IPS-NIHi11 (cell line): ENCODE data around the gene TNC.

ENCODE experiments used
- DNase-seq: peaks from one replicate; pipeline ENCODE4 v3.0.0; 2012; ENCODE audit warnings: mixed read lengths, low spot score

Gene TNC

DNA sequence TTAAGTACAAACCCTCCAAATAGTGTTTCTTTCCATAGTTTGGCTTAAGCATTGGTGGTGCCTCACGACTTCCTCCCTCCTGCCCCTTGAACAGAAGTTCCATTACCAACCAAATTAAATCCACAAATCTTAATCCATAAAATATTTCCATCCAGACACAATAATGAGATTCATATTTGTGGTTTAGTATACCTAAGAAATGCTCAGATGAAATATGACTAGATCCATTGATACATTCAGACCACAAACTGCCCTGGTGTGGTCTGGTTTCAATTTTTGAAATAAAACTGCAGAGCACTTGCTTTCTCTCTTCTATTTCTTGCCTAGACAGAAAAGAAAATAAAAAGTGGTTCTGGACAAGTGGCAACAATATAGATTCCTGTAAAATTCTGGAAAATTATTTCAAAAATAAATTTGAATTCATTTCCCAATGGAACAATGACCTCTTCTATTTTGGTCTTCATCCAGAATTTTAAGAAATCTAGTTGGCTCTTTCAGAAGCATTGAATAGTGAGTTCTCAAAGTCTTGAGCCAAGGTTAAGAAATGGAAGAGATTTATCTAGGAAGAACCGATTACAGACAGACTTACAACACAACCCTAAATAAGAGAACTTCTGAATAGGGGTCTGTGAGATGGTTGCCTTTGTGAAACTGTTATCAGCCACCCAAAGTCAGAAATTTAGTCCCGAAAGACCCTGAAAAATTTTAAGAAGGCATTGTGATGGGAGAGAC lies 14.0 kb downstream of the TNC start:
- DNase-seq = no peak

- DNase-seq = peak; percentile 49
Observed at GRCh38 chr9:115099901-115100300, 18.1 kb downstream of the TNC start.

GRCh38 chr9:115098226-115098965 lies 19.6 kb downstream of the TNC start:
- DNase-seq = no peak

GRCh38 chr9:115093520-115093919 lies 24.4 kb downstream of the TNC start:
- DNase-seq = no peak

DNA sequence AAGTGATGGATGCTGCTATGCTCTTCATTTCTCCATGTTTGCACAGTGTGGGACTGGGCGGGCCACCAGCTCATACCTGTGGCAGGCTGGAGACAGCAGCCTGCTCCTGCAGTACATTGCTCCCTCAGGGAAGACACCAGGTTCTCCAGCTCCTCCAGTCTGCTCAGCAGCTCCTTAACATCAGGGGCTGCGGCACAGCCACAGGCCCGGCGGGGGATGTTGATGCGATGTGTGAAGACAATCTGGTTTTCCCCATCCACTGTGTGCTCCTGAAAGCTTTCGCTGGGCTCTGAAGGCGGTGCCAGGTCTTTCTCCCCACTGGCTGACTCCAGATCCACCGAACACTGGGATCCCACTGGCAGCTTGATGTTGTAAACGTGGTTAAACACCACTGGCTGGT lies 27.5 kb downstream of the TNC start:
- no peak for DNase-seq

- no peak for DNase-seq
Observed at GRCh38 chr9:115088860-115089259, 29.1 kb downstream of the TNC start.

- no peak for DNase-seq
Observed at GRCh38 chr9:115086886-115087285, 31.1 kb downstream of the TNC start.

GRCh38 chr9:115086461-115086860 lies 31.5 kb downstream of the TNC start:
- DNase-seq = no peak

DNA sequence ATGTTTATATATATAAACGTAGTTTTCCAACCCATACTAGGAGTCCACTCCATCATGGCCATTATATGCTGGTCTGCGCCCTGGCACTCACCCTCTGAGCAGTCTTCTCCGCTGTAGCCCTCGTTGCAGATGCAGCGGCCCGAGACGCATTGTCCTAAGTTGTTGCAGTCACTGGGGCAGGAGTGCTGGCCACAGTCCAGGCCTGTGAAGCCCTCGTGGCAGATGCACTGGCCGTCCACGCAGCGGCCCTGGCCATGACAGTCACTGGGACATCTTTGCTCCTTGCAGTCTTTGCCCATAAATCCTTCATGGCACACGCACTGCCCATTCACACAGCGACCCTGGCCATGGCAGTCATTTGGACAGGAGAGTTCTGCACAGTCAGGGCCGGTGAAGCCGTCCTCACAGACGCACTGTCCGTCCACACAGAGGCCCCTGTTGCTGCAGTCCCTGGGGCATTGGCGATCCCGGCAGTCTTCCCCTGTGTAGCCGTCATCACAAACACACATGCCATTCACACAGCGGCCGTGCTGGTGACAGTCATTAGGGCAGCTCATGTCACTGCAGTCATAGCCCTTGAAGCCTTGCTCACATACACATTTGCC lies 32.1 kb downstream of the TNC start:
- no peak for DNase-seq

GRCh38 chr9:115084709-115085108 lies 33.2 kb downstream of the TNC start:
- no peak for DNase-seq

GRCh38 chr9:115084157-115084556 lies 33.8 kb downstream of the TNC start:
- no peak for DNase-seq

- DNase-seq = no peak
Observed at GRCh38 chr9:115080242-115080641, 37.7 kb downstream of the TNC start.

DNA sequence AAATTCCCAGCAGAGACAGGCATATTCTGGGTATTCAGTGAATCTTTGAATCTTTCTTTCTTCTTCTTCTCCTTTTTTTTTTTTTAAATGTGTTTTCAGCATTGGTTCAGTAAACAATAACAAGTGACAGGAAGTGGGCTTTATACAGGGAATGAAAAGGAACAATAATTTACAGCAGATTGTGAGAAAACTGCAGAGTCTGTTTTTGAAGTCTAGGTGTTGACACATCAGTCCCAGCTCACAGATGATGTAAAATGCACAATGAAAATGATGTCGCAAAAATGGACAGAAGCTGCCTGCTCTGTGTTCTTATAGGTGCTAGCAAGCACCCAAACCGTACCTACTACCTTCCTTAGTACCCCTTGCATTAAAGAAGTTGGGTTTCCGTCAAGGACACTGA lies 38.8 kb downstream of the TNC start:
- no peak for DNase-seq

DNA sequence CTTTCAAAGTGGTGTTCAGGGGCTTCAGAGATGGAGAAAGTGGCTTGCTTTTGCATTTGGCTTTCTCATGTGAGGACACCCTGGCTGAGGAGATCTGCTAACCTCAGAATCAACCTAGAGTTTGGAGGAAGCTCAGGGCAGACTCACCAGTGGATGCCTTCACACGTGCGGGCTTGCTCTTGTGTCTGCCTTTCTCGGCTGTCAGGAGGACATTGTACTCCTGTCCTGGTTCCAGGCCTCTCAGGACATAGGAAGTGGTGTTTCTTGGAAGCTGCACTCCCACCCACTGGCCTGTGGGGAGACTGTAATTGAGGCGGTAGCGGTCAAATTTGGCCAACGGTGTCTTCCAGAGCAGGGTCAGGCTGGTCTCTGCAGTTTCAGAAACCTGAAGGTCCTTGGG lies 44.5 kb downstream of the TNC start:
- no peak for DNase-seq

DNA sequence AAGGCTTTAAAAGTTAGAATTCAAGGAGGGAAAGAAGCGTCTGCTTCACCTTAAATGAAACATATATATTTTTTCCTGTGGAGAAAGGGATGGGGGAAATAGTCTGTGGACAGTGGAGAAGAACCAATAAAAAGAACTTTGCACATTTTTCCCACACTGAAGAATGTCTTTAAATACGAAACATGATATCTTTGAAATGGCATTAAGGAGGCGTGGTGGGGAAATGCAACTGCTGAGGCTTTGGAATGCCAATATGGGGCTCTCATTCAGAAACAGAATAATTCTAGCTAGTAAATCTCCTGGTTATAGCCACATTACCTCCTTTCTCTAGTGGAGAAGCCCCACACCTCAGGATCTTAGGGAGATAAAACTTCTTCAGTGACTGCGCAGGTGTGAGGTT lies 46.8 kb downstream of the TNC start:
- DNase-seq = no peak

- no peak for DNase-seq
Observed at GRCh38 chr9:115069771-115070170, 48.2 kb downstream of the TNC start.

GRCh38 chr9:115069302-115069701 lies 48.7 kb downstream of the TNC start:
- no peak for DNase-seq

DNA sequence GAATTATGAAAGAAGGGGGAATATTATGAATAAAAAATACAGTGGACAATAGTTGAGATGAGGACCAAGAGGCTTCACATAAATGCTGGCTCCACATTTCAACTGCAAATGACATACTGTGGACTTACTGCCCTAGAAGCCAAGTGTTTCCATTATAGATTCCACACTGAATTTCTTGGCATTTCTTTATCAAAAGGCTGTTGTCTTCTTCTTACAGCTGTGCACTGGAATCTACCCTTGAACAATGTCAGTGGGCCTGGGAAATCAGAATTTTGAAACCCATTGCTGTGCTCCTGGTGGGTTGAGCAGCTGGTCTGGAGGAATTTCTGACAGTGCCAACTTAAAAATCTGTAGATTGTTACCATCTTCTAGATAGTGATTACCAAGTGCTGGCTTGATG lies 49.9 kb downstream of the TNC start:
- DNase-seq = no peak

DNA sequence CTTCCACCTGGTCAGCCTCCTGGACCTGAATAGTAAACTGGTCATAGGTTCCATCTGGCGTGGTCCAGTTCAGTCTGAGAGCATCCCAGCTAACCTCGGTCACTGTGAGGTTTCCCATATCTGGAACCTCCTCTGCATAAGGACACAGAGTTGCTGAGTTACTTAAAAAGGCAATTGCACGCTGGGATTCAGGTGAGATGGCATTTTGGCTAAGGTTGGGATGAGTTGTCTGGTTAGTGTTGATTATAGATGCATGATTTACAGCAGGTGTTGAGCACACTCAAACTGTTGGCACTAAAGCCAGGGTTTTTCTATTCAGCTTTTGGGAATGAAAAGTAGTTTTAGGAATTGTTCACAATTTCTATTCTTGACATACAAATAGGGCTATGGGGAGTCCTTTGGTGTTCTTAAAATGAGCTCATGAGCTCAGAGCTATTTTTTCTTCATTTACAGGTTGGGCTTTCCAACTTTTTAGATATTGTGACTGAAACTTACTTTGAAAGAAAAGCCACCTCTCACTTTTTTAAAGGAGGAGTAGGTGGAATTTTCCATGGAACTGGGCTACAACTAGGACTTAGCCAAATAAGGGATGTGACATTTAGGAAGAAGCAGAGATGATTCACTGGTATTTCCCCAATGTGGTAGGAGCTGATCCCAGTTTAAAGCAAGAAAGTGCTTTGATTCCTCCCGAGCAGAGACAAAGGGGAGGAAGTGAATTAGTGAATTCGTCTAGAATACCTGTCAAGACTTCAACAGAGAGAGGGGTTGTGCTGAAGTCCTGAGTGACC lies 54.7 kb downstream of the TNC start:
- DNase-seq = no peak

DNA sequence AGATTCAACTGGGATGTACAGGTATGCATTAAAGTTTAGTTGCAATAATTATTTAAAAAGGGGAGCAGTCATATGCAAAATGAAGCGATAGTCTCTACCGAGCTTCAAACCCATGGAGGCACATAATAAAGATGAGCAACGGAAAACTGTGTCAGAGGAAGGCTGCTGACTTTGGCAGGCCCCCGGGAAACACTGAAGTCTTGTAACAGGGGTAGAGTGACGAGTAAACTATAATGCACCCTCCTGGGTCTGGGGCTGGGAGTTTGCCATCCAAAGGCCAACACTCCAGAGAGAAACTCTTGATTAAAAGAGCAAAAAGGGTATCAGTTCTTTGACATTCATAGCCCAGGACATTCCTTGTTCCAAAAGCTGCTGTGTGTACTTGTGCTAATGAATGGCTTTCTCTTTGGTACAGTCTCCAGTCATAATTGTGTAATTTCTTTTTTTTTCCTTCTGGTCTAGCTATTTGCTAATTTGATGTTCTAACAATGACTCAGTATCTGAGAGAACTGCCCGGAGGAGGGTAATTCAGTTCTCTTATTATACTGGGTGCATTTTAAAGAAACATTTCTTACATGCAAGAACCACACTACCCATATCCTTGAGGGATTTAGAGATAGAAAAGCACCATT lies 59.2 kb downstream of the TNC start:
- DNase-seq = no peak

GRCh38 chr9:115058175-115058574 lies 59.8 kb downstream of the TNC start:
- DNase-seq = no peak

DNA sequence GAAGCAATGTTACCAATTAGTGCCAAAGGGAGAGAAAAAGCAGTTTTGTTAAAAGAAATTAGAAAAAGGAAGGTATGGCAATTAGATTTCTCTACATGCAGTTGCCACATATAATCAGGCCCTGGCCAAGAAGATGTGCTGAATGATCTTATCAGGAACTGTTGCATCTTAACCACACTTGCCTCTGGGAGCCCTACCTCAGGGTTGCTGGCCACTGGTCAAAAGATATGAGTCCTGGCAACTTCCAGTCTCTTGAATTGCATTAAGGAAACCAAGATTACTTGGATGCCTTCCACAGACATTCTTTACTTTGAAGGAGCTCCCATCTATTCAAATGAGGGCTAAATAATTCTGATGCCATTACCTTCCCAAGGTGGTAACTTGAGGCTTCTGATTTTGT lies 60.4 kb downstream of the TNC start:
- no peak for DNase-seq
